Stimulated activated CD4-positive, alpha-beta T cell treated with anti-CD3 and anti-CD28 coated beads, Interleukin-2, amount 100 ng/mL, for 48 hours (primary cell): ENCODE results near the gene CCDC183.
A peak's percentile ranks its signal among the peaks of the same experiment; 100 is the strongest.
"Not testable (repeated sequence)": the region's sequence is repeated elsewhere in the genome, so short reads cannot be mapped to it uniquely, and the experiment has no call there.

Source experiments
- DNase-seq, 2 donors: peaks; one replicate each; pipeline ENCODE4 v3.0.0-alpha.2; 2020

Gene CCDC183

GRCh38 chr9:136803009-136803550, 6.9 kb downstream of the CCDC183 start:
- DNase-seq, result not testable (repeated sequence)

- no peak for DNase-seq
Observed at GRCh38 chr9:136803551-136804508, 7.7 kb downstream of the CCDC183 start.

DNA sequence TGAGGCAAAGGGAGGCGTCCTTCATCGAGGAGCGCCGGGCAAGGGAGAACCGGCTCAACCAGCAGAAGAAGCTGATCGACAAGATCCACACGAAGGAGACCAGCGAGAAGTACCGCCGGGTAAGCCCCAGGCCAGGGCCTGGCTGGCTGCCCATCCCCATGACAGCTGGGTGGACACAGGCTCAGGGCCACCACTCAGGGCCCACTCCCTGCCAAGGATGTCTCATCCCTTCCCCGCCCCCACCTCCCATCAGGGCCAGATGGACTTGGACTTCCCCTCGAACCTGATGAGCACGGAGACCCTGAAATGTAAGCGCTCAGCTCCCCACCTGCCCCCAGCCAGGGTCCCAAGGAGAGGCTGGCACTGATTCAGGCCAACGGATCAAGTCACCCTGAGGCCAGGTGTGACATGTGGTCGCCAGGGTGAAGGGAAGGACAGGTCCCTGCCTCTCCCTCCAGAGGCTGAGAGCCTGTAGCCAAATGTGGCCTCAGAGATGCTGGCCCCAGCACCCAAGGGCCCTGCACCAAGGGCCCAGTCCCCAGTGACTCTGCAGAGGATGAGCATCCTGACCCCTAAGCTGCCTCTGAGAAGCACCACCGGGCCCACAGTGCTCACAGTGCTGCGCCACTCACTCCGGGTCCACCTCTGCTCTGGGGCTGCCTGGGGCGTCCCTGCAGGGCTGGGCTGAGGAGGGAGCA, 8.5 kb downstream of the CCDC183 start:
- DNase-seq, result no peak

DNA sequence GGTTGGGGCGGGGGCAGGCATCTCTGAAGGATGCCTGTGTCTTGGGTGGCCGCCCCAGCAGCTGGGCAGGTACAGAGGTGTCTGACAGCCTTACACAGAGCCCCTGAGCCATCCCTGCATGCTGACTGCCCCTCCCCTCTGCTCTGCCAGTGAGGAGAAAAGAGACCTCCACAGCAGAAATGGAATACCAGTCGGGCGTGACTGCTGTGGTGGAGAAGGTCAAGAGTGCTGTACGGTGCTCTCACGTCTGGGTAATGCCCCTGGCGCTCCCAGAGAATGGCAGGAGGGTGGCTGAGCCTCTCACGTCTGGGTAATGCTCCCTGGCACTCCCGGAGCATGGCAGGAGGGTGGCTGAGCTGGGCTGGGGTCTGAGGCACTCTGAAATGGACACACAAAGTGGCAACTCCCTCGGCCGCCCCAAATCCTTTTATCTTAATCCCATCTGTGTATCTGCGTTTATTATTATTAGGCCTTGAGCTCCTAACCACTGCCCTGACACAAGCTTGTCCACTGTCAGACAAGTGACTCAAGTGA, 9.1 kb downstream of the CCDC183 start:
- DNase-seq, result no peak

DNA sequence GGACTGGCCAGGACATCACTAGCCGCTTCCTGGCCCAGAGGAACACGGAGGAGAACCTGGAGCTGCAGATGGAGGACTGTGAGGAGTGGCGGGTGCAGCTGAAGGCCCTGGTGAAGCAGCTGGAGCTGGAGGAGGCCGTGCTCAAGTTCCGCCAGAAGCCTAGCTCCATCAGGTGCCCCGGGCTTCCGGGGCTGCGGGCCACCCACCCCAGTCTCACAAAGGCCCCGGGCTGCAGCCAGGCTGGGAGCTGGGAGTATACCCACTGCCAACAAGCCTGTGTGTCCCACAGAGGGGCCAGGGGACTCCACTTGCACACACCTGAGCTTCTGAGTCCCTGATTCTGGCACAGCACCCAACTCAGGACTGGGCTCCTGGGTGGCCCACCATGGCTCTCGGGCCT, 9.9 kb downstream of the CCDC183 start:
- DNase-seq, result no peak

DNA sequence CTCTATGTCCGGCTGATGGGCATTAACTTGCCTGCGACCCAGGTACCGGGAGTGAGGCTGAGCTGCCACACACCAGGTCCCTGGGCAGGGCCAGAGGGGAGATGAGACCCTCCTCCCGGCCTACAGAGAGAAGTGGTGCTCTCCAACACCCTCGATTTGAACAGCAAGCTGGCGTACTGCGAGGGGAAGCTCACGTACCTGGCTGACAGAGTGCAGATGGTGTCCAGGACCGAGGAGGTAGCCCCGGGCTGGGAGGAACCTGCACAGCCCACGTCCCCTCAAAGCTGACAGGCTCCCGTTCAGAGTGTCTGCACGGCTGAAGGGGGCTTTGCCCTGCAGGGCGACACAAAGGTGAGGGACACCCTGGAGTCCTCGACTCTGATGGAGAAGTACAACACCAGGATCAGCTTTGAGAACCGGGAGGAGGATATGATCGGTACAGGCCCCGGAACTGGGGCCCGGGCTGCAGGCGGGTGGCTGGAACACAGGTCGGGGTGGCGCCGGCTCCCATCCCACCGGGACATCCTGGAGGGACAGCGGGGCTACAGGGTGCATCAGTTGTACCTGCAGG, 10.6 kb downstream of the CCDC183 start:
- no peak for DNase-seq

DNA sequence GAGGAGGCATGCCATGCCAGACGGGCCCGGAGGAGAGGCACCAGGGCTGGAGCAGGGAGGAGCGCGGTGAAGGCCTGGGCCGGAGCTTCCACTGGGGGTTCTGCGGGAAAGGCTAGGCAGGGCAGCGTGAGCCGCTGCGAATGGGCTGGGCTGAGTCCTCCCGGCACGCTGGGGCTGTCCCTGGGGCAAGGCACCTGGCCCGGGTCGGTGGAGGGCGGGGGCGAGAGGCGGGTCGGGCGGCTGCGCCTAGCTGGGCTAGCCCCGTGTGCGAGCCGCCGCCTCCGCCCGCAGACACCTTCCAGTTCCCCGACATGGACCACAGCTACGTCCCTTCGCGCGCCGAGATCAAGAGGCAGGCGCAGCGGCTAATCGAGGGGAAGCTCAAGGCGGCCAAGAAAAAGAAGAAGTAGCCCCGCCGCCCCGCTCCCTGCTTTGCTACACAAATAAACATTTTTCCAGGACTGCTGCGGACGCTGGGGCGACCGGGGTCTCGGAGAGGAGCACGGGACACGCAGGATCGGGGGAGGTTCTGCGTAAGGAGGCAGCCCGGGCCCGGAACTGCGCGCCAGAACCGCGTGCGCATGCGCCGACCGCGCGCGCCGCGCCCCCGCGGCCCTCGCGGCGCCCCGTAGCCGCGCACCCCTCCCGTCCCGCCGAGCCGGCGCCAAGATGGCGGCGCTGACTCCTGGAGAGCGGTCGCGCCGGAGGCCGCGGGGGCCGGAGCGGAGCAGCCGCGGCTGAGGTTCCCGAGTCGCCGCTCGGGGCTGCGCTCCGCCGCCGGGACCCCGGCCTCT, 11.3 kb downstream of the CCDC183 start, which contains the start of gene RABL6:
TSS of gene RABL6 (plus strand) at position 668 of the 794 bp plus-strand sequence. CDS start 249 bp downstream, outside the sequence.
- DNase-seq, result peak; percentile 74 to 81

DNA sequence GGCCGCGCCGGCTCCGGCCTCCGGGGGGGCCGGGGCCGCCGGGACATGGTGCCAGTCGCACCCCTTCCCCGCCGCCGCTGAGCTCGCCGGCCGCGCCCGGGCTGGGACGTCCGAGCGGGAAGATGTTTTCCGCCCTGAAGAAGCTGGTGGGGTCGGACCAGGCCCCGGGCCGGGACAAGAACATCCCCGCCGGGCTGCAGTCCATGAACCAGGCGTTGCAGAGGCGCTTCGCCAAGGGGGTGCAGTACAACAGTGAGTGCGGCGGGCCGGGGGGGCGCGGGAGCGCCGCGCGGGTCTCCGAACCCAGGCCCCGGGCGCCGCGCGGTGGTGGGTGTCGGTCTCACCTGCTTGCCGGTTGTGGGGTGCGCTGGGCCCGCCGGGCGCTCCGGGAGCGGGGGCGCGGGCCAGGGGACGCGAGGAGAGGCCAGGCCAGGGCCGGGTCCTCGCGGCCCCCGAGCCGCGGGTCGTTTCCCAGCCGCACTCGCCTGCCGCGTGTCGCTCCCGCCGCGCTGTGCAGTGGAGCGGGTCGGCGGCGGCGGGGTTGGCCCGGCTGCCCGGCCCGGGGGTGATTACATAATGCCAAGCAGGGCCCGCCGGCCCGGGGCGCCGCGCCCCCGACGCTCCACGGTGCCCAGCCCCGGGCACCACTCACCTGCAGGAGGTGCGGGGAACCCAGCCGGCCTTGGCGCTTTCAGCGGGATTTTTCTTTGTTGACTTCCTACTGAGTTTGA, 12.1 kb downstream of the CCDC183 start:
- peak in 1 of 2 donors; percentile 17 for DNase-seq

DNA sequence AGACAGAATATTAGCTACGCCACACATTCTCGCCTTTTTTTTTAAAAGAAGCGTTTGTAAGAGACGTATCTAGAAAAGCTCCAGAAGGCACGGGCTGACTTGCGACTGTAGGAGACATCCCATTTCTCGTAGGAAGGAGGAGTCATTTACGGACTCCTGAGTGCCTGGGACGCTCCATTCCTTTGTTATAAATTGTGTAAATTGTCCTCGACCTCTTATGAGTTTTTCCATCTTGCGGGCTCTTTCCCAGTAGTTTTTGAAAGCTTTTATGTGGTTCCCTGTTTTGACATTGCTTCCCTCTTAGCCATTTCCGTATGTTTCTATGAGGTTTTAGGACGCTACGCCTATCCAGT, 12.6 kb downstream of the CCDC183 start:
- no peak for DNase-seq

DNA sequence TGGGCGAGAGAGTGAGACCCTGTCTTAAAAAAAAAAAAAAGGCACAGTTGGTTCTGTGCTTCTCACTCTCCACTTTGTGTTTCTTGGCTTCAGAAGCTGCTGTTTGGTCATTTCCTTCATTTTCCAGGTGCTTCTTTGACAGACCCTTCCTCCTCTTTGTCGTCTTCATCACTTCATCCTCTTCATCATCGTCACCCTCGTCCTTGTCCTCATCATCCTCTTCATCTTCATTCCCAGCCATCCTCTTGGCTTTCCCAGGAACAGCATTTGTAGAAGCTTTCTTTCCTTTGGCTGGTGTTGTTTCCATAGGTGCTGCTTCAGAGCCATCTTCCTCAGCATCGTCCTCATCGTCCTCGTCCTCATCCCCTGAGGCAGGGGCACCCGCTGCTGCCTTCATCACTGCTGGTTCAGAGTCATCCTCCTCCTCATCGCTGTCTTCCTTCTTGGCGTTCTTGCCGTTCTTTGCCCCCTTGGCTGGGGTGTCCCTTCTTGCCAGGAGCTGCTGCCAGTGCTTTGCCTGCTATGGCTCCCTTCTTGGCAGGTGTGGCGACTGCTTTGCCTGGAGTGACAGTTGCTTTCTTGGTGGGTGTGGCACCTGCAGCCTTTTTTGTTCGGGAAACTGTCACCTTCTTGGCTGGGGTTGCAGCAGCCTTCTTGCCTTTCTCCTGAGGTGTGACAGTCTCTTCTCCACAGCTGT, 18.7 kb downstream of the CCDC183 start:
- no peak for DNase-seq

DNA sequence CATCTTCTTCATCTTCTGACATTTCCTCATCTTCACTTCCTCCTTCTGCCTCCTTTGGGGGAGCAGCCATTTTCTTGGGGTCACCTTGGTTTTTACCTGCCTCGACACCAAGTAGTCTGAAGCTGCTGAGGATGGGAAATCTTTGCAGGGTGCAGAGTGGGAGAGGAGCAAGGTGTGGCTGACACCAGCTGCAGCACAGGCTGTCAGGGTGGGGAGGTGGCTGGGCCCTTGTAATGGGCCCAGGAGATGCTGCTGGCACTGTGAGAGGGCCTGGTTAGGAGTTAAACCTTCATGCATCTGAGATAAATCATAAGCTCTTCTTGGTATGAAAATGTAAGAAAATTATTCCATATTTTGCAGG, 19.3 kb downstream of the CCDC183 start:
- no peak for DNase-seq

- DNase-seq, result no peak
Observed at GRCh38 chr9:136820971-136821825, 25.1 kb downstream of the CCDC183 start.

DNA sequence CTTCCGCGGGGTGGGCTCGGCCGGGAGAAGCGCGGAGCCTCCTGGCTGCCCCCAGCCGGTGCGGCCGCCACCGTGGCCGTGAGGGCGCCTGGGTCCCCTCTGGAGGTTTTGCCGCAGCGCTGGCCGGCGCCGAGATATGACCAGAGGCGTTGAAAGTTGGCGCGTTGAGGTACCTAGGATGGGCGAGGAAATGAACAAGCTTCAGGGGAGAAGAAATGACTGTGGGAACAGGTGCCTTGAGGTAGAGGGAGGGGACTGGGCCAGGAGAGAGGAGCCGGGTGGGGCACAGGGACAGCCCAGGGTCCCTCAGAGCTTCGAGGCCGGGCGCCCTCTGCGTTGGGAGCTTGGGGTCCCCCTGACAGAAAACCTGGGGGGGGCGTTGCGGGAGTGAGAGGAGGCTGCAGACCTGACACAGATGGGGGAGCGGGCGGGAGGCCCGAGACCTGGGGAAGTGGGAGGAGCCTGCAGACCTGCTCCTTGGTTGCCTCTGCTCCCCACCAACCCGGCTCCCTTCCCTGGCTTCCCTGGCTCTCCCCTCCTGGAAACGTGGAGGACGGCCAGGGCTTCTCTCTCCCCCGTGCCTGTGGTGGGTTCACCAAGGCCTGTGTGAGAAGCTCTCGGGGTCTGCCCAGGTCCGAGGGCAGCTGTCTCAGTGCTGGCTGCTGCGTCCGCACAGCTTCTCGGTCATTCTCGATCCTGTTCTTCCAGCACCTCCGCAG, 25.8 kb downstream of the CCDC183 start:
- no peak for DNase-seq

- DNase-seq, result no peak
Observed at GRCh38 chr9:136823136-136824046, 27.3 kb downstream of the CCDC183 start.

GRCh38 chr9:136824496-136825225, 28.5 kb downstream of the CCDC183 start:
- no peak for DNase-seq

DNA sequence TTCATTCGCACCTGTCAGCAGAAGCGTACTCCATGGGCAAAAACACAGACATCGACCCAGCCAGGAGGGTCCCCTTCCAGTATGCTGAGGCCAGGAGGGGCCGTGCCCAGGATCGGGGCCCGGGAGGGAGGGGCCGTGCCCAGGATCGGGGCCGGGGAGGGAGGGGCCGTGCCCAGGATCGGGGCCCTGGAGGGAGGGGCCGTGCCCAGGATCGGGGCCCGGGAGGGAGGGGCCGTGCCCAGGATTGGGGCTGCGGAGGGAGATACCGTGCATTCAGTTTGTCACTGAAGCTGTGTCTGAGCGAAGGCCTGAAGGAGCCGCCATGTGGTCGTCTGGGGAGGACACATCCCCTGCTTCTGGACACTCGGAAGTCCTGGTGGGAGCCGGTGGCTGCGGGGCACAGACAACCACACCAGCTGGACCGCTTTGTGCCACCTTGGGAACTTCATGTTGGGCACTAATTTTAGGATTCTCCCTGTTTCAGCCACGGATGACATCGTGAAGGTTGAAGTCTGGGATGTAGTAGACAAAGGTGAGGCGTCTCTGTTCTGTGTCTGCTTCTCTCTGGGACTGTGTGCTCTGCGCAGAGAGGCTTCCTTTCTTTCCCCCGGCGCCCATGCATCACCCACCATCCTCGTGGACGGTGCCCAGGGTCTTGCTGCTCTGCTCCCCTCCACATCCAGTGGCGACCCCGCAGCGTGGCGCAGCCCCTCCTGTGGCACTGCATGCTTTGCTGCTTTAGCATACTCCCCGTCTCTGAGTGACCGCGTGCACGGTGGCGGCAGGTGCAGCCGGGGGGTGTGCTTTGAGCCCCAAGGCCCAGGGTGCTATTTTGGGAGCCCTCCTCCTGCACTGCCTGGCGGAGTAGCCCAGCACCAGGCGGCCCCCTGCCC, 29.4 kb downstream of the CCDC183 start:
- no peak for DNase-seq
